Ureter (tissue), 1 donor: ENCODE data around the gene CALN1. TPM values are rescaled to one million over a fixed set of nuclear protein-coding genes. Genes with fewer than 3 reads are reported as not detected.
"Not testable (repeated sequence)": the region's sequence is repeated elsewhere in the genome, so short reads cannot be mapped to it uniquely, and the experiment has no call there.

Experiments used
- DNase-seq: peaks from one replicate; pipeline ENCODE4 v3.0.0-alpha.2; 2020; ENCODE audit warnings: low spot score
- total RNA-seq: library from RNA; stranded (reverse); gene quantifications from one replicate; pipeline ENCODE4 v1.2.4, GENCODE V29; 2023
- donor health status: DM: yes; HTN: yes; CAD: no.

The CALN1 gene
- total RNA-seq, 1 donor from 2014 or later: not detected

GRCh38 chr7:71868797-71869196, 543.3 kb downstream of the CALN1 start:
- no peak for DNase-seq

GRCh38 chr7:71867626-71868025, 544.5 kb downstream of the CALN1 start:
- no peak for DNase-seq

GRCh38 chr7:71865172-71865571, 547.0 kb downstream of the CALN1 start:
- DNase-seq: no peak

- DNase-seq: no peak
These were observed 548.0 kb downstream of the CALN1 start for GRCh38 chr7:71864130-71864529.

GRCh38 chr7:71860572-71860971, 551.6 kb downstream of the CALN1 start:
- no peak for DNase-seq

GRCh38 chr7:71857338-71857737, 554.8 kb downstream of the CALN1 start:
- no peak for DNase-seq

- no peak for DNase-seq
These were observed 557.4 kb downstream of the CALN1 start for GRCh38 chr7:71854546-71855397.

- no peak for DNase-seq
These were observed 560.2 kb downstream of the CALN1 start for GRCh38 chr7:71851776-71852498.

GRCh38 chr7:71846160-71846559, 566.0 kb downstream of the CALN1 start:
- DNase-seq: no peak

GRCh38 chr7:71843676-71844075, 568.5 kb downstream of the CALN1 start:
- no peak for DNase-seq

GRCh38 chr7:71842786-71843185, 569.4 kb downstream of the CALN1 start:
- DNase-seq: no peak

- DNase-seq: no peak
These were observed 569.8 kb downstream of the CALN1 start for GRCh38 chr7:71842381-71842780.

GRCh38 chr7:71835056-71835455, 577.1 kb downstream of the CALN1 start:
- no peak for DNase-seq

- DNase-seq: no peak
These were observed 582.6 kb downstream of the CALN1 start for GRCh38 chr7:71829515-71829914.

- no peak for DNase-seq
These were observed 583.8 kb downstream of the CALN1 start for GRCh38 chr7:71828361-71828760.

GRCh38 chr7:71826141-71826540, 586.0 kb downstream of the CALN1 start:
- DNase-seq: no peak

- no peak for DNase-seq
These were observed 588.0 kb downstream of the CALN1 start for GRCh38 chr7:71824006-71824760.

- DNase-seq: not testable (repeated sequence)
These were observed 589.7 kb downstream of the CALN1 start for GRCh38 chr7:71822406-71822805.

GRCh38 chr7:71817916-71818315, 594.2 kb downstream of the CALN1 start:
- DNase-seq: no peak

GRCh38 chr7:71808115-71808514, 604.0 kb downstream of the CALN1 start:
- DNase-seq: no peak

GRCh38 chr7:71804256-71804655, 607.9 kb downstream of the CALN1 start:
- no peak for DNase-seq

- no peak for DNase-seq
These were observed 610.2 kb downstream of the CALN1 start for GRCh38 chr7:71801976-71802375.
